GM18861 (cell line): Measurements from ENCODE around the gene RNASE8.

ENCODE experiments used
- ATAC-seq: cut with Tn5 transposase; IDR thresholded peaks from one replicate; pipeline ENCODE4 v1.9.1; 2021; ENCODE audit not compliant: unreplicated experiment

RNASE8 gene

GRCh38 chr14:21090940-21091663 is 33.5 kb downstream of the RNASE8 start:
- ATAC-seq: no peak

GRCh38 chr14:21091821-21092272 is 34.2 kb downstream of the RNASE8 start:
- ATAC-seq: no peak

- peak; percentile 77 for ATAC-seq
These were observed 34.8 kb downstream of the RNASE8 start for GRCh38 chr14:21092273-21093011.

GRCh38 chr14:21093018-21093417 is 35.4 kb downstream of the RNASE8 start:
- ATAC-seq: no peak

- no peak for ATAC-seq
These were observed 36.4 kb downstream of the RNASE8 start for GRCh38 chr14:21093769-21094681.

- no peak for ATAC-seq
These were observed 38.0 kb downstream of the RNASE8 start for GRCh38 chr14:21095430-21096205.

- ATAC-seq: no peak
These were observed 38.8 kb downstream of the RNASE8 start for GRCh38 chr14:21096438-21096837.

GRCh38 chr14:21096978-21097635 is 39.5 kb downstream of the RNASE8 start:
- ATAC-seq: no peak

- ATAC-seq: no peak
These were observed 40.0 kb downstream of the RNASE8 start for GRCh38 chr14:21097636-21098075.

GRCh38 chr14:21098076-21098891 is 40.7 kb downstream of the RNASE8 start, which contains the start of gene ZNF219:
ZNF219 (minus strand) TSS chr14:21098655; CDS start chr14:21093591, 5,064 bp downstream.
- ATAC-seq: no peak

- no peak for ATAC-seq
These were observed 41.4 kb downstream of the RNASE8 start for GRCh38 chr14:21098892-21099595.

GRCh38 chr14:21099596-21099985 is 42.0 kb downstream of the RNASE8 start:
- ATAC-seq: no peak

GRCh38 chr14:21100931-21101330 is 43.3 kb downstream of the RNASE8 start, which contains the start of gene TMEM253:
TMEM253 (plus strand) TSS chr14:21101066; CDS start chr14:21101344, 278 bp downstream.
- ATAC-seq: no peak

GRCh38 chr14:21101802-21102413 is 44.3 kb downstream of the RNASE8 start:
- ATAC-seq: no peak

- no peak for ATAC-seq
These were observed 45.1 kb downstream of the RNASE8 start for GRCh38 chr14:21102521-21103410.

GRCh38 chr14:21103411-21103709 is 45.7 kb downstream of the RNASE8 start:
- no peak for ATAC-seq
